GM20000 (cell line): Measurements from ENCODE around the gene CACNB2.

Experiments used
- DNase-seq: peaks from one replicate; pipeline ENCODE4 v3.0.0; 2012; ENCODE audit warnings: low spot score
- TF ChIP-seq, protein P1 (sequence below): IDR thresholded peaks from 2 replicates; pipeline ENCODE4 v1.5.1; 2012; ENCODE audit warnings: mild to moderate bottlenecking, control low read depth; ENCODE audit errors: extremely low read depth, missing control alignments

The CACNB2 gene

DNA sequence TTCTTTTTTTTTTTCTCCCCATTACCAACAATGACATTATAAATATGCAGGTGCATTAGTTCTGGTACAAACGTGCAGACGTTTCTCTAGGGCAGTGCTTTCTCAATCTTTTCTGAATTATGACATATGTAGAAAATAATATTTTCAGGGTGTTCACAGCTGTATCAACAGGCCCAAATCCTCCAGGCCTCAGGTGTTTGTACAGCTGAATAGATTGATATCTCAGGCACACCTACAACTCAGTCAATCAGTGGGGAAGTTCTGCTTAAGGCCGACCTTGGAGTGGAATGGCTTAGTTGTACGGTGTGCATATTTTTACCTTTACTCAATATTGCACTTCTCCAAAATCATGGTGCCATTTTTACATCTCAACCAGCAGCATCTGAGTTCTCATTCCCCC is 71.6 kb downstream of the CACNB2 start:
- no peak for DNase-seq

DNA sequence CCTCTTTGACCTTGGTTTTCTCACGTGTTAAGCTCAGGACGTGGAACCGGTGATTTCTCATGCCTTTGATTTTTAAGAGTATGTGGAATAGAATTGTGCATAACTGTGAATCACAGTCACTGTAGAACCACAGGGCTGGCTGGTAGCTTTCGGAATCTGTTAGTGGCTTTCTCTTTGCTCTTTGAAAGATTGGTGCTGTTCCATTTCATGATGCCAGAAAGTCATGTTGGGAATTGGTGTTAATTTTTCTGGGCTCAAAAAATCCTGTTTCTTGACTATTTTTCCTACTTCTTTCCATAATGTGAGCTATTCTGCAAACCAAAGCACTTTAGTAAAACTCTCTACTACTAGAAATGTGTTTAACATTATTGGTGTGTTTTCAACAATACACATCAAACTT is 73.0 kb downstream of the CACNB2 start:
- no peak for DNase-seq
- TF ChIP-seq, protein P1, sequence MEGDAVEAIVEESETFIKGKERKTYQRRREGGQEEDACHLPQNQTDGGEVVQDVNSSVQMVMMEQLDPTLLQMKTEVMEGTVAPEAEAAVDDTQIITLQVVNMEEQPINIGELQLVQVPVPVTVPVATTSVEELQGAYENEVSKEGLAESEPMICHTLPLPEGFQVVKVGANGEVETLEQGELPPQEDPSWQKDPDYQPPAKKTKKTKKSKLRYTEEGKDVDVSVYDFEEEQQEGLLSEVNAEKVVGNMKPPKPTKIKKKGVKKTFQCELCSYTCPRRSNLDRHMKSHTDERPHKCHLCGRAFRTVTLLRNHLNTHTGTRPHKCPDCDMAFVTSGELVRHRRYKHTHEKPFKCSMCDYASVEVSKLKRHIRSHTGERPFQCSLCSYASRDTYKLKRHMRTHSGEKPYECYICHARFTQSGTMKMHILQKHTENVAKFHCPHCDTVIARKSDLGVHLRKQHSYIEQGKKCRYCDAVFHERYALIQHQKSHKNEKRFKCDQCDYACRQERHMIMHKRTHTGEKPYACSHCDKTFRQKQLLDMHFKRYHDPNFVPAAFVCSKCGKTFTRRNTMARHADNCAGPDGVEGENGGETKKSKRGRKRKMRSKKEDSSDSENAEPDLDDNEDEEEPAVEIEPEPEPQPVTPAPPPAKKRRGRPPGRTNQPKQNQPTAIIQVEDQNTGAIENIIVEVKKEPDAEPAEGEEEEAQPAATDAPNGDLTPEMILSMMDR = no peak

More for the DNA sequence above, 71.6 kb downstream of the CACNB2 start:
- TF ChIP-seq, protein P1 = no peak

DNA sequence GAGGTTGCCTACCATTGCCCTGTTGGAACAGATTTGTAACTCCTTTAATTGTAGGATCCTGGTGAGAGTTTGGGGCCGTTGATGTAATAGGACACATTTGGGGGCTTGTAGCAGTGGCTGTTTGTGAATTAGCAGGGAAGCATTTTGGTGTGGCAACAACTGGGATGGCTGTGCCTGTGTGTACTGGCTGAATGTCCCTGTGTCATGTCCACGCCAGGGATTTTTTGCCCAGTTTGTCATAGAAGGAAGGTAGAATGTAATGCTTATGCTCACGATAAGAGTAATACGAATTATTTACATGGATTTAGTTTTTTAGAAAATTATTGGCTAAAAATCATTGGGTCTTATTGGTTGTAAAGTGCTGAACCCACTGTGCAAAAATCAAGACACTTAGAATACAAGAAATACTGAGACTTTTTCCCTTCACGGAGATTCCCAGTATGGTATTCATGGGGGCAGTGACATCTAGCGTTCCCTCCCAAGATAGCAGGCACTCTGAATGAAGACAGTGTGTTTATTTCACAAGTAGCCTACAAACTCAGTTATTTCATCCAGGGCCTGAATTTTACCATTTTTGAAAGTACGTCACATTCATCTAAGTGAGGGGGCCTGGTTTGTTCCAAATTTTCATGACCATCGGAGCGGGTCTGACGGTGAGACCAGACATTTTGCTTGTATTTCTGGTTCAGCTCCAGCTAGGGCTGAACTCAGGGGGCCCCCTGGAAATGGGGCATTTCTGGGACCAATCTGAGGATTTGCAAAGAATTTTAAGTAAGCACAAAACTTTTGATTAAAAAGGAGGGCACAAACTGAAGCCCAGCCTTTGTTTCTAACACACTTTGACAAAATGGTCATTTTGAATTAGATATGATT is 74.7 kb downstream of the CACNB2 start:
- DNase-seq = peak; percentile 38

DNA sequence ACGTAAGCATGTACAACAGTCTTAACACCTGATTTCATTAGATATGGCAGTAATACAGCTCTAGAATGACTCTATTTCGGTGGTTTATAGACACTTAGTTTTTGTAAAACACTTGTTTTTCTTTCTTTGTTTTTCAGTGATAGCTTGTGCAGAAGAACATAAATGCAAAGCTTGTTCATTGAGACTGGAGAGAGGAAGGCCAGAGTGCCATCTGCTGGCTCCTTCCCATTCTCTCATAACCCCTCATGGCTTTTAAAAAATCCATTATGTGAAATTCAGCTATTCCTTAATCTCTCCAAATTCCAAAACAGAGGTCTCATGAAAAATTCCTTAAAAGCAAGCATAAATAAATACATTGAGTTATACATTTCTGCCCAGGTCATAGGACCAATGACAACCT is 76.3 kb downstream of the CACNB2 start:
- TF ChIP-seq, protein P1 = no peak

More for the DNA sequence above, 74.7 kb downstream of the CACNB2 start:
- TF ChIP-seq, protein P1 = peak; percentile 66

DNA sequence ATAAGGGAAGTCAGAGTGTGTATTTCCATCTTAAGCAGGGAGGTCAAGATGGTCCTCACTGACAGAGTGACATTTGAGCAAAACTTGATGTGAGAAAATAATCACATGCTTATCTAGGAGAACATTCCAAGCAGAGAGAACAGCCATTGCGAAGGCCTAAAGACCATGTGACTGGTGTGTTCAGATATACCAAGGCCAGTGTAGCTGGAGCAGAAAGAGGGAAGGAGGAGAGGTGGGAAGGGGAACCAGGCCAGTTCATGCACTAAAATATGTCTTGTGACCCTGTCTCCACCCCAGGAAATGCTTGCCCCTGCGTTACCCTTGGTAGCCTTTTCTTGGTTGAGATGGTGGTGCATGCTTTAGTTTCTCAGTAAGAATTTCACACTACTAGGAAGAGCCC is 77.4 kb downstream of the CACNB2 start:
- DNase-seq = no peak
- TF ChIP-seq, protein P1 = no peak

More for the DNA sequence above, 76.3 kb downstream of the CACNB2 start:
- no peak for DNase-seq

DNA sequence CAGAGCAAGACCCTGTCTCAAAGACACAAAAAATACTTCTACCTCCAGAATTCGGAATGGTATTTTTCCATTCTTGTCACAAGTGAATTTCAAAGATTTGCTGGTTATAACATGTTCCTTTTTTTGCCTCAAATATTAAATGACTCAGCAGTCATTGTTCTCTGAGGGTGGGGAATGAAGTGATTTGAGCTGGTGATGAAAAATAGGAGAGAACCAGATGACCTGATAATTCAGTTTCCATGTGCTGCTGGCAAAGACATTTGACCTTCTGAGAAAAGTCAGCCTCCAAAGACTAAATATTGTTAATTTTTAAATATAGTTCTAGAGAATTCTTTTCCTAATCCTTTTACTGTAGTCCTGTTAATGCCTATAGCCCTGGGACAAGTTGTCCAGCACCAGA is 78.9 kb downstream of the CACNB2 start:
- TF ChIP-seq, protein P1 = no peak
- no peak for DNase-seq

DNA sequence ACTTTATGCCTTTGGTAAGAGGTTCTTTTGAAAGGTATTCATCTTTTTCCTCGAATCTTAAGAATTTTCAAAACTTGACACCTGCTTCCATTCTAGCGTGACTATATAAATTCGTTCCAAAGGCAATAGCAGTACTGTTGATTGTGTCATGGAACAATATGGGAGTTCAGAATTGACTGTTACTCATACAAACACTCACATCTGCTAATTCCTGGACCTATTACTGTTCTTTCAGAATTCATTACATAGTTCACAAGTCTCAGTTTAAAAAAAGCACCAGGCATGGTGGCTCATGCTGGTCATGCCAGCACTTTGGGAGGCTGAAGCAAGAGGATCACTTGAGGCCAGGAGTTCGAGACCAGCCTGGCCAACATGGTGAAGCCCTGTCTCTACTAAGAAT is 80.9 kb downstream of the CACNB2 start:
- TF ChIP-seq, protein P1 = no peak
- DNase-seq = no peak
